HCT116 (cell line): ENCODE results near the gene MAL. TPM values are rescaled to one million over a fixed set of nuclear protein-coding genes. Genes with fewer than 3 reads are reported as not detected.

Experiments
- ATAC-seq: fragments of 200-7000 bp; cut with Tn5 transposase; 2 replicates; pipeline ENCODE4 v1.9.1; 2020; ENCODE audit warnings: mild to moderate bottlenecking, moderate library complexity
- BruUV-seq: library from RNA; stranded (reverse); fragments of 400-500 nt; replicated peaks from 2 replicates; lab custom pipeline; 2021; lab: Mats Ljungman, UMichigan
- CTCF ChIA-PET: fragments of 300-600 bp; sonication (Branson Sonifier 250); formaldehyde crosslinking; loops from one replicate; lab custom pipeline; 2021; ENCODE audit warnings: antibody characterized with exemption; lab: Charles Lee
- POLR2A ChIA-PET: fragments of 300-600, 350-600 bp; sonication (Branson Sonifier 250); formaldehyde crosslinking; loops from one replicate; lab custom pipeline; 2021; ENCODE audit warnings: antibody characterized with exemption; lab: Charles Lee
- RAD21 ChIA-PET, 2 experiments: fragments of 300-600 bp; sonication (Branson Sonifier 250); formaldehyde crosslinking; loops; one replicate each; lab custom pipeline; 2023; ENCODE audit warnings: low total read pairs in 2 of 2; ENCODE audit not compliant: uncharacterized antibody in 2 of 2, unreplicated experiment in 2 of 2, low non-redundant PET in 1 of 2; lab: Charles Lee
- DNase-seq: peaks from one replicate; pipeline ENCODE4 v3.0.0-alpha.2; 2010; ENCODE audit warnings: low read depth, low spot score
- H2AFZ ChIP-seq: fragments of 200-600 bp; shearing (Covaris generic), sonication (generic); 2 replicates; pipeline ENCODE4 v1.6.1; 2017; ENCODE audit warnings: low read depth, mixed run types, mixed read lengths, antibody characterized with exemption, low read length; ENCODE audit not compliant: poor library complexity, severe bottlenecking
- H3K27ac ChIP-seq: 2 replicates; pipeline ENCODE4 v1.5.1; 2012; ENCODE audit warnings: low read depth, low read length
- H3K27me3 ChIP-seq: fragments of 200-600 bp; sonication (generic); 2 replicates; pipeline ENCODE4 v1.6.1; 2016; ENCODE audit warnings: mixed run types, low read length, mixed read lengths; ENCODE audit not compliant: insufficient read depth
- H3K36me3 ChIP-seq, 2 experiments: fragments of 200-500 bp in 1 of 2; fragments of 200-600 bp in 1 of 2; sonication (Bioruptor generic) in 1 of 2; sonication (generic) in 1 of 2; 2 replicates each; pipeline versions ENCODE4 v1.5.1 to v1.6.1; 2014 to 2016; ENCODE audit warnings: low read length in 2 of 2, inconsistent platforms in 1 of 2, mixed read lengths in 1 of 2, mixed run types in 1 of 2; ENCODE audit not compliant: insufficient read depth in 2 of 2, control insufficient read depth in 1 of 2
- H3K4me1 ChIP-seq, 2 experiments: fragments of 200-600 bp in 1 of 2; sonication (generic) in 1 of 2; 2 replicates each; pipeline versions ENCODE4 v1.5.1 to v1.6.1; 2012 to 2017; ENCODE audit warnings: low read length in 2 of 2, inconsistent platforms in 1 of 2, mild to moderate bottlenecking in 1 of 2, mixed read lengths in 1 of 2, mixed run types in 1 of 2, moderate library complexity in 1 of 2; ENCODE audit not compliant: insufficient read depth in 2 of 2, control insufficient read depth in 1 of 2
- H3K4me2 ChIP-seq: fragments of 200-600 bp; sonication (generic); 2 replicates; pipeline ENCODE4 v1.6.1; 2017; ENCODE audit warnings: mixed run types, low read length, mixed read lengths
- H3K4me3 ChIP-seq, 2 experiments: fragments of 200-600 bp in 1 of 2; sonication (generic) in 1 of 2; replicated peaks in 1 of 2; 2 replicates each; pipeline ENCODE4 v1.5.1; 2011 to 2016; ENCODE audit warnings: low read length in 2 of 2, control low read depth in 1 of 2, low read depth in 1 of 2, mild to moderate bottlenecking in 1 of 2, mixed read lengths in 1 of 2, mixed run types in 1 of 2
- H3K79me2 ChIP-seq: fragments of 200-600 bp; sonication (generic); 2 replicates; pipeline ENCODE4 v1.6.1; 2017; ENCODE audit warnings: mild to moderate bottlenecking, mixed run types, low read length, moderate library complexity, mixed read lengths; ENCODE audit not compliant: insufficient read depth
- H3K9ac ChIP-seq: fragments of 200-600 bp; sonication (generic); 2 replicates; pipeline ENCODE4 v1.6.1; 2016; ENCODE audit warnings: low read length, mixed read lengths
- H3K9me2 ChIP-seq: fragments of 200-600 bp; sonication (generic), shearing (Covaris generic); 2 replicates; pipeline ENCODE4 v1.6.1; 2017; ENCODE audit warnings: mixed run types, mild to moderate bottlenecking, moderate library complexity; ENCODE audit not compliant: insufficient read depth
- H3K9me3 ChIP-seq, 2 experiments: fragments of 200-500 bp in 1 of 2; fragments of 200-600 bp in 1 of 2; sonication (Bioruptor generic) in 1 of 2; sonication (generic) in 1 of 2; 2 replicates each; pipeline ENCODE4 v1.6.1; 2014 to 2017; ENCODE audit warnings: low read length in 2 of 2, mixed read lengths in 2 of 2, inconsistent platforms in 1 of 2, low read depth in 1 of 2, mild to moderate bottlenecking in 1 of 2, mixed run types in 1 of 2, moderate library complexity in 1 of 2; ENCODE audit not compliant: control insufficient read depth in 1 of 2, insufficient read depth in 1 of 2
- H4K20me1 ChIP-seq: fragments of 200-600 bp; sonication (generic), shearing (Covaris generic); 2 replicates; pipeline ENCODE4 v1.6.1; 2017; ENCODE audit warnings: mixed run types, mild to moderate bottlenecking, moderate library complexity; ENCODE audit not compliant: insufficient read depth
- ATF3 ChIP-seq: IDR thresholded peaks from 2 replicates; pipeline ENCODE4 v1.6.1; 2012
- CBX3 ChIP-seq: IDR thresholded peaks from 2 replicates; pipeline ENCODE4 v1.6.1; 2012; ENCODE audit warnings: low read depth
- CEBPB ChIP-seq: IDR thresholded peaks from 2 replicates; pipeline ENCODE4 v1.6.1; 2012; ENCODE audit warnings: low read depth
- EZH2 ChIP-seq: fragments of 200-600 bp; sonication (generic); IDR thresholded peaks from 2 replicates; pipeline ENCODE4 v1.6.1; 2017; ENCODE audit warnings: antibody characterized with exemption, mixed run types
- EZH2phosphoT487 ChIP-seq: fragments of 200-600 bp; IDR thresholded peaks from 2 replicates; pipeline ENCODE4 v1.6.1; 2018; ENCODE audit warnings: antibody characterized with exemption, borderline replicate concordance
- FOSL1 ChIP-seq: IDR thresholded peaks from 2 replicates; pipeline ENCODE4 v1.6.1; 2012; ENCODE audit warnings: low read depth
- POLR2A ChIP-seq: IDR thresholded peaks from 2 replicates; pipeline ENCODE4 v1.7.0; 2011; ENCODE audit warnings: borderline replicate concordance; ENCODE audit not compliant: insufficient read depth, insufficient read length; ENCODE audit errors: extremely low read depth
- RAD21 ChIP-seq: IDR thresholded peaks from 2 replicates; pipeline ENCODE4 v1.6.1; 2012; ENCODE audit warnings: low read depth, mild to moderate bottlenecking
- SIN3A ChIP-seq: IDR thresholded peaks from 2 replicates; pipeline ENCODE4 v1.6.1; 2012; ENCODE audit warnings: low read depth
- SP1 ChIP-seq: IDR thresholded peaks from 2 replicates; pipeline ENCODE4 v1.6.1; 2012; ENCODE audit warnings: low read depth
- TCF7L2 ChIP-seq: IDR thresholded peaks from 2 replicates; pipeline ENCODE4 v1.7.0; 2011; ENCODE audit warnings: borderline replicate concordance, inconsistent platforms; ENCODE audit not compliant: insufficient read depth, insufficient read length; ENCODE audit errors: extremely low read depth
- YY1 ChIP-seq: IDR thresholded peaks from 2 replicates; pipeline ENCODE4 v1.6.1; 2011; ENCODE audit warnings: low read length, low read depth, moderate library complexity, mild to moderate bottlenecking; ENCODE audit not compliant: insufficient replicate concordance; ENCODE audit errors: extremely low read depth
- intact Hi-C: fragments of 100-400 bp; cut with micrococcal nuclease; formaldehyde crosslinking; loops from 2 replicates; pipeline ENCODE4 v1.10.0; 2022
- total RNA-seq: library from RNA; stranded (reverse); gene quantifications from one replicate; pipeline ENCODE4 v1.2.1, GENCODE V29; 2021; ENCODE audit not compliant: unreplicated experiment
- TF ChIP-seq, protein P1 (sequence below): IDR thresholded peaks from 2 replicates; pipeline ENCODE4 v1.6.1; 2011; ENCODE audit warnings: mild to moderate bottlenecking, low read length, moderate library complexity; ENCODE audit not compliant: insufficient replicate concordance; ENCODE audit errors: extremely low read depth

Gene MAL
- total RNA-seq, 1 experiment from 2014 or later, result not detected

DNA sequence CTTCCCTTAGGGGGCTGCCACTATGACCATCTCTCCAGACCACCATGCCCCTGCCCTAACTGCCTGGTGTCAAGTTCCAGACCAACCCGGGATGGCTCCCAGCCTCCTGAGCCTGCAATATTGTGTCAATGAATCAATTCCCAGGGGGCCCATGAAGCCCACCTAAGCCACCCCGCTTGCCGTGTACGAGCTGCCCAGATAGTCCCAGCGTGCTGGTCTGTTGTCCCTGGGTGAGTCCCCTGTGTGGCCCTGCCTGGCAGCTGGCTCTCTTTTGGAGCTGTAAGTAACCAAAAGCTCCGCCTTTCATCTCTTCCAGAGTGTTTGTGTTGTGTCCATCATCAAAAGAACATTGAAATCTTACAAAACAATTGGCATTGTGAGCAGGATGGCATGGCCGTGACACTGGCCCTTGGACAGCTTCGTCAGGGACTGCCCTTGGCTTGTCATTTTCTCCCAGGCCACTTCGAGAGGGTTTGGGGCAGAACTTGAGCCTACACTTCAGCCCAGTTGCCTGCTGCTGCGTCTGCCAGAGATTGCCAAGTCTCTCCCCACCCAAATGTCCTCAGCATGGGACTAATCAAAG is 11.3 kb upstream of the MAL start:
- ChIA-PET RAD21 (no interaction called here), CTCF (interaction anchor here (1.0 to 1.8 kb wide), 2 partner anchors 8 to 28 kb away, joined by 3 to 4 read pairs; no protein-coding TSS in a partner anchor), POLR2A (no interaction called here)
- H3K36me3 ChIP-seq, result no peaks in the 10 kb centered on the region
- H3K27ac ChIP-seq, result no peak overlapping the region
- H3K4me3 ChIP-seq, result no peak overlapping the region
- ATAC-seq (no peak), DNase-seq (no peak)
- no peak overlapping the region for H3K9ac ChIP-seq
- no peaks in the 10 kb centered on the region for H3K9me3 ChIP-seq
- H4K20me1 ChIP-seq, result no peaks in the 10 kb centered on the region
- intact Hi-C loops, result no loop called here
- H3K4me2 ChIP-seq, result no peak overlapping the region
- H2AFZ ChIP-seq, result no peak overlapping the region
- H3K27me3 ChIP-seq, result no peaks in the 10 kb centered on the region
- H3K9me2 ChIP-seq, result no peaks in the 10 kb centered on the region
- BruUV-seq, result no TSS peak
- no peaks in the 10 kb centered on the region for H3K79me2 ChIP-seq
- TF ChIP-seq TCF7L2, result no peak
- H3K4me1 ChIP-seq, result no peaks in the 10 kb centered on the region

- Histone ChIP-seq H3K4me1 (no peaks in the 10 kb centered on the region), H3K79me2 (no peaks in the 10 kb centered on the region), H3K27me3 (no peaks in the 10 kb centered on the region), H4K20me1 (no peaks in the 10 kb centered on the region), H3K9me2 (no peaks in the 10 kb centered on the region), H3K36me3 (no peaks in the 10 kb centered on the region), H3K9ac (no peak overlapping the region), H3K4me2 (no peak overlapping the region), H3K27ac (no peak overlapping the region), H3K4me3 (no peak overlapping the region), H3K9me3 (no peaks in the 10 kb centered on the region), H2AFZ (no peak overlapping the region)
- CTCF ChIA-PET, result interaction anchor here (1.2 to 1.8 kb wide), 2 partner anchors 29 to 100 kb away, joined by 4 read pairs; no protein-coding TSS in a partner anchor
- intact Hi-C loops, result no loop called here
- POLR2A ChIA-PET, result no interaction called here
- DNase-seq, result no peak
- ATAC-seq, result no peak
- BruUV-seq, result no TSS peak
- RAD21 ChIA-PET, result no interaction called here
- TF ChIP-seq TCF7L2, result no peak
- TF ChIP-seq SIN3A, result no peak
- TF ChIP-seq, protein P1, sequence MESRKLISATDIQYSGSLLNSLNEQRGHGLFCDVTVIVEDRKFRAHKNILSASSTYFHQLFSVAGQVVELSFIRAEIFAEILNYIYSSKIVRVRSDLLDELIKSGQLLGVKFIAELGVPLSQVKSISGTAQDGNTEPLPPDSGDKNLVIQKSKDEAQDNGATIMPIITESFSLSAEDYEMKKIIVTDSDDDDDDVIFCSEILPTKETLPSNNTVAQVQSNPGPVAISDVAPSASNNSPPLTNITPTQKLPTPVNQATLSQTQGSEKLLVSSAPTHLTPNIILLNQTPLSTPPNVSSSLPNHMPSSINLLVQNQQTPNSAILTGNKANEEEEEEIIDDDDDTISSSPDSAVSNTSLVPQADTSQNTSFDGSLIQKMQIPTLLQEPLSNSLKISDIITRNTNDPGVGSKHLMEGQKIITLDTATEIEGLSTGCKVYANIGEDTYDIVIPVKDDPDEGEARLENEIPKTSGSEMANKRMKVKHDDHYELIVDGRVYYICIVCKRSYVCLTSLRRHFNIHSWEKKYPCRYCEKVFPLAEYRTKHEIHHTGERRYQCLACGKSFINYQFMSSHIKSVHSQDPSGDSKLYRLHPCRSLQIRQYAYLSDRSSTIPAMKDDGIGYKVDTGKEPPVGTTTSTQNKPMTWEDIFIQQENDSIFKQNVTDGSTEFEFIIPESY, result no peak
- no peak for TF ChIP-seq EZH2
- TF ChIP-seq YY1, result no peak
- no peak for TF ChIP-seq EZH2phosphoT487
- no peak for TF ChIP-seq ATF3
- no peak for TF ChIP-seq POLR2A
- no peak for TF ChIP-seq SP1
- no peak for TF ChIP-seq CEBPB
- TF ChIP-seq CBX3, result no peak
- no peak for TF ChIP-seq RAD21
- no peak for TF ChIP-seq FOSL1
Observed at GRCh38 chr2:95015261-95015912, 10.1 kb upstream of the MAL start.
